Heart left ventricle (tissue), 16 donors: ENCODE measurements around the gene WDR7. TPM values are rescaled to one million over a fixed set of nuclear protein-coding genes. Genes with fewer than 3 reads are reported as not detected.

Experiments
- ATAC-seq, 4 donors: fragments of 200-7000 bp; cut with Tn5 transposase; one replicate each; pipeline ENCODE4 v1.9.1; 2020 to 2022; ENCODE audit warnings: moderate library complexity in 4 of 4, mild to moderate bottlenecking in 3 of 4, moderate number of reproducible peaks in 1 of 4
- DNase-seq, 5 donors: peaks; one replicate each; pipeline ENCODE4 v3.0.0-alpha.2; 2020
- H3K27ac ChIP-seq, 12 donors: fragments of 200-600 bp; sonication (generic) in 4 of 12; one replicate each; pipeline versions ENCODE4 v1.5.0 to v1.8.0; 2016 to 2022; ENCODE audit warnings: mild to moderate bottlenecking in 2 of 12
- H3K27me3 ChIP-seq, 9 donors: fragments of 200-600 bp; sonication (generic) in 2 of 9; one replicate each; pipeline versions ENCODE4 v1.5.1 to v1.8.0; 2016 to 2022; ENCODE audit warnings: mild to moderate bottlenecking in 3 of 9
- H3K36me3 ChIP-seq, 9 donors: fragments of 200-600 bp; sonication (generic) in 2 of 9; one replicate each; pipeline versions ENCODE4 v1.5.0 to v1.8.0; 2018 to 2022; ENCODE audit warnings: mild to moderate bottlenecking in 2 of 9
- H3K4me1 ChIP-seq, 12 donors: fragments of 200-600 bp; sonication (generic) in 4 of 12; one replicate each; pipeline versions ENCODE4 v1.5.0 to v1.8.0; 2016 to 2022; ENCODE audit warnings: mild to moderate bottlenecking in 3 of 12
- H3K4me3 ChIP-seq, 12 donors: fragments of 200-600 bp; sonication (generic) in 4 of 12; one replicate each; pipeline versions ENCODE4 v1.5.0 to v1.8.0; 2017 to 2022; ENCODE audit warnings: mild to moderate bottlenecking in 9 of 12, moderate library complexity in 4 of 12
- H3K9me3 ChIP-seq, 12 donors: fragments of 200-600 bp; sonication (generic) in 4 of 12; one replicate each; pipeline versions ENCODE4 v1.5.0 to v1.8.0; 2016 to 2022; ENCODE audit warnings: mild to moderate bottlenecking in 1 of 12
- CTCF ChIP-seq, 12 donors: fragments of 200-600 bp; sonication (generic) in 4 of 12; IDR thresholded peaks; one replicate each; pipeline versions ENCODE4 v1.5.0 to v1.8.0; 2018 to 2022; ENCODE audit warnings: antibody characterized with exemption in 12 of 12, mild to moderate bottlenecking in 5 of 12
- POLR2A ChIP-seq, 2 donors: fragments of 450-650 bp; IDR thresholded peaks; one replicate each; pipeline ENCODE4 v1.6.1; 2017; ENCODE audit warnings: antibody characterized with exemption in 2 of 2, mild to moderate bottlenecking in 2 of 2, moderate library complexity in 2 of 2
- WGBS, 4 donors: extraction: QIAGEN DNeasy Blood & Tissue Kit in 2 of 4; methylation state at CpG; one replicate each; pipeline versions ENCODE4 v1.1.5 to v1.1.7; 2013 to 2018; 5-methylcytosine and 5-hydroxymethylcytosine counted together
- intact Hi-C, 10 donors: fragments of 100-400 bp; cut with DNase I; formaldehyde crosslinking; loops; one replicate each; pipeline versions ENCODE4 v1.11.1 to v1.14.2; 2022
- polyA plus RNA-seq, 2 donors: library from polyadenylated mRNA; stranded (reverse); fragments of 200-250 nt; gene quantifications; one replicate each; pipeline ENCODE4 v1.2.3, GENCODE V29; 2013
- total RNA-seq, 9 donors: library from RNA; depleted of rRNA in 2 of 9; stranded (reverse); fragments of >200 nt in 2 of 9; fragmentation: NEBNext Ultra II Directional in 3 of 9; extraction: Animal tissue kit (Norgen Biotek cat#: 25700) in 3 of 9; gene quantifications; one replicate each; pipeline versions ENCODE4 v1.1.0 to v1.2.4, GENCODE V29; 2016 to 2023
- donor health status: ischemic (EF 13 %, LVEDD 7.1; RV severe dilation, severe dysfunction).
- donor health status: healthy with polysubstance abuse.
- donor health status: DM: no; HTN: yes; CAD: no.
- donor health status: DM: no; HTN: no; CAD: no.
- donor health status: ischemic (EF 25% LVEDD 6.9; RV normal size, moderate dysfunction).
- donor health status: ischemic (EF 25% LVEDD 5.7; RV mildly dilated, moderate dysfunction).
- donor health status: healthy.
- donor health status: DM: yes; HTN: yes; CAD: no.
- donor health status: ischemic (EF 35%, LVEDD 5.7; RV mildly dilated, moderate dysfunction).
- donor health status: nonischemic (EF 11% LVEDD 7.7; RV severe dilation, severe dysfunction).
- donor health status: DM: yes; HTN: yes; CAD: no.
- donor health status: PGD.
- donor health status: ischemic (EF 29% LVEDD 5.4; RV normal size, mild dysfunction).
- donor health status: nonischemic (EF 23%, LVEDD 6.1; RV moderate dilation, normal function).

Gene WDR7
- total and polyA plus RNA-seq, 11 donors: 4.3 to 33.6 (median 26.6) TPM

- TF ChIP-seq POLR2A (IDR thresholded peaks at IDR 0.05) (no peak), CTCF (IDR thresholded peaks at IDR 0.05) (no peak)
- 74 to 80% (median 78%) methylated on average over 4 of the region's 4 CpGs for WGBS, 4 donors
- ATAC-seq (no peak), DNase-seq (no peak)
- intact Hi-C loops: no loop called here
- Histone ChIP-seq H3K36me3 (no peaks in the 10 kb centered on the region), H3K4me3 (no peak overlapping the region), H3K4me1 (no peaks in the 10 kb centered on the region), H3K27me3 (peaks cover 0 to 8% (median 0%) of the 10 kb centered on the region in 9 donors), H3K9me3 (no peaks in the 10 kb centered on the region), H3K27ac (no peak overlapping the region)
These were observed 411.0 kb downstream of the WDR7 start for GRCh38 chr18:57062178-57062577.

- WGBS, 4 donors: 76 to 87% (median 83%) methylated on average over 11 of the region's 11 CpGs
- intact Hi-C loops: no loop called here
- no peak for ATAC-seq
- H3K4me1 ChIP-seq: no peaks in the 10 kb centered on the region
- peaks cover 0 to 8% (median 0%) of the 10 kb centered on the region in 9 donors for H3K27me3 ChIP-seq
- DNase-seq: no peak
- H3K4me3 ChIP-seq: no peak overlapping the region
- no peaks in the 10 kb centered on the region for H3K36me3 ChIP-seq
- H3K9me3 ChIP-seq: no peaks in the 10 kb centered on the region
- TF ChIP-seq POLR2A (IDR thresholded peaks at IDR 0.05): no peak
- no peak for TF ChIP-seq CTCF (IDR thresholded peaks at IDR 0.05)
- H3K27ac ChIP-seq: no peak overlapping the region
These were observed 411.7 kb downstream of the WDR7 start for GRCh38 chr18:57062844-57063243.

- ATAC-seq (no peak), DNase-seq (no peak)
- H3K27me3 ChIP-seq: peaks cover 0 to 8% (median 0%) of the 10 kb centered on the region in 9 donors
- H3K4me1 ChIP-seq: no peaks in the 10 kb centered on the region
- intact Hi-C loops: no loop called here
- H3K9me3 ChIP-seq: no peaks in the 10 kb centered on the region
- no peak overlapping the region for H3K4me3 ChIP-seq
- WGBS, 4 donors: 75 to 82% (median 80%) methylated on average over 3 of the region's 3 CpGs
- TF ChIP-seq POLR2A (IDR thresholded peaks at IDR 0.05): no peak
- no peak for TF ChIP-seq CTCF (IDR thresholded peaks at IDR 0.05)
- no peak overlapping the region for H3K27ac ChIP-seq
- H3K36me3 ChIP-seq: no peaks in the 10 kb centered on the region
These were observed 412.5 kb downstream of the WDR7 start for GRCh38 chr18:57063601-57064103.

GRCh38 chr18:57073501-57074187 is 422.5 kb downstream of the WDR7 start:
- Histone ChIP-seq H3K27ac (no peak overlapping the region), H3K4me1 (no peaks in the 10 kb centered on the region), H3K4me3 (no peak overlapping the region), H3K27me3 (peaks cover 0 to 40% (median 0%) of the 10 kb centered on the region in 9 donors), H3K36me3 (no peaks in the 10 kb centered on the region), H3K9me3 (no peaks in the 10 kb centered on the region)
- ATAC-seq (no peak), DNase-seq (no peak)
- WGBS, 4 donors: 73 to 76% (median 74%) methylated on average over 9 of the region's 9 CpGs
- TF ChIP-seq CTCF (IDR thresholded peaks at IDR 0.05): no peak
- TF ChIP-seq POLR2A (IDR thresholded peaks at IDR 0.05): no peak
- intact Hi-C loops: no loop called here
